Measurements from ENCODE around the gene FOXL3. TPM values are rescaled to one million over a fixed set of nuclear protein-coding genes. Genes with fewer than 3 reads are reported as not detected.

The FOXL3 gene
- total RNA-seq, 2 donors from 2014 or later, result not detected

Other genes with a start within 250 kb of the FOXL3 start
- 10 to 100 TPM; 56.6 to 74.3 TPM for gene FAM20C, start 97.6 kb upstream of the FOXL3 start, total RNA-seq
- gene PDGFA, start 229.7 kb downstream of the FOXL3 start, total RNA-seq, result 10 to 100 TPM; 54.1 to 63.1 TPM

All from posterior vena cava (tissue), 2 donors.